CD4-positive, alpha-beta T cell (primary cell): ENCODE data around the gene UGT1A9. TPM values are rescaled to one million over a fixed set of nuclear protein-coding genes. Genes with fewer than 3 reads are reported as not detected.

ENCODE experiments used
- ATAC-seq: fragments of 200-7000 bp; cut with Tn5 transposase; one replicate; pipeline ENCODE4 v1.10.0; 2022; ENCODE audit warnings: mild to moderate bottlenecking; ENCODE audit not compliant: poor library complexity
- CTCF ChIA-PET: fragments of 350-600 bp; sonication (Branson Sonifier 250); formaldehyde crosslinking; loops from one replicate; lab custom pipeline; 2021; ENCODE audit warnings: antibody characterized with exemption, inconsistent platforms; lab: Charles Lee
- POLR2A ChIA-PET: fragments of 350-600 bp; sonication (Branson Sonifier 250); formaldehyde crosslinking; loops from one replicate; lab custom pipeline; 2021; ENCODE audit warnings: antibody characterized with exemption, inconsistent platforms; lab: Charles Lee
- DNase-seq, 14 experiments: peaks; one replicate each; pipeline ENCODE4 v3.0.0-alpha.2; 2013 to 2020; ENCODE audit warnings: mixed read lengths in 2 of 14
- H3K27ac ChIP-seq, 2 donors: one replicate each; pipeline versions ENCODE4 v1.5.1 to v1.7.0; 2013; ENCODE audit warnings: low read length in 2 of 2, low read depth in 1 of 2, mild to moderate bottlenecking in 1 of 2
- H3K27me3 ChIP-seq, 2 experiments: 1 replicate in 1 of 2; 2 replicates in 1 of 2; pipeline versions ENCODE4 v1.6.1 to v1.7.0; 2013; ENCODE audit warnings: low read length in 2 of 2, control low read depth in 1 of 2, mild to moderate bottlenecking in 1 of 2, moderate library complexity in 1 of 2; ENCODE audit not compliant: insufficient read depth in 2 of 2, control insufficient read depth in 1 of 2
- H3K36me3 ChIP-seq: one replicate; pipeline ENCODE4 v1.6.1; 2013; ENCODE audit warnings: low read length, control low read depth; ENCODE audit not compliant: insufficient read depth
- H3K4me1 ChIP-seq: one replicate; pipeline ENCODE4 v1.6.1; 2013; ENCODE audit warnings: low read length, control low read depth; ENCODE audit not compliant: insufficient read depth
- H3K4me3 ChIP-seq: one replicate; pipeline ENCODE4 v1.5.1; 2013; ENCODE audit warnings: mild to moderate bottlenecking, low read length, moderate library complexity
- H3K9me3 ChIP-seq, 2 experiments: 1 replicate in 1 of 2; 2 replicates in 1 of 2; pipeline versions ENCODE4 v1.6.1 to v1.7.0; 2013; ENCODE audit warnings: low read length in 2 of 2, mild to moderate bottlenecking in 2 of 2, control low read depth in 1 of 2, moderate library complexity in 1 of 2; ENCODE audit not compliant: control insufficient read depth in 1 of 2, insufficient read depth in 1 of 2
- H3K27ac Mint-ChIP-seq: one replicate; pipeline ENCODE4 v1.8.0; 2020; ENCODE audit warnings: mixed read lengths
- H3K27me3 Mint-ChIP-seq: one replicate; pipeline ENCODE4 v1.8.0; 2021; ENCODE audit warnings: mixed read lengths
- H3K36me3 Mint-ChIP-seq: one replicate; pipeline ENCODE4 v1.8.0; 2021; ENCODE audit warnings: low read depth, mixed read lengths
- H3K4me1 Mint-ChIP-seq: one replicate; pipeline ENCODE4 v1.8.0; 2021; ENCODE audit warnings: low read depth, mixed read lengths
- H3K4me3 Mint-ChIP-seq: one replicate; pipeline ENCODE4 v1.8.0; 2020; ENCODE audit warnings: mild to moderate bottlenecking, mixed read lengths
- H3K9me3 Mint-ChIP-seq: one replicate; pipeline ENCODE4 v1.8.0; 2020; ENCODE audit warnings: mixed read lengths
- CTCF ChIP-seq: fragments of 200-600 bp; IDR thresholded peaks from one replicate; pipeline ENCODE4 v1.8.0; 2022; ENCODE audit warnings: antibody characterized with exemption, mild to moderate bottlenecking
- intact Hi-C, 2 experiments: fragments of 100-400 bp; cut with DNase I in 1 of 2; cut with micrococcal nuclease in 1 of 2; formaldehyde crosslinking; loops; one replicate each; pipeline versions ENCODE4 v1.15.1 to v1.9.0; 2023 to 2025; cut with DNase I, micrococcal nuclease
- total RNA-seq, 174 experiments: library from RNA in 2 of 174; stranded (reverse) in 2 of 174; gene quantifications; one replicate each; pipeline ENCODE4 v1.2.3 and lab custom pipeline; 2021 to 2026

Gene UGT1A9
- total RNA-seq, 2 experiments from 2014 or later, result not detected

- ATAC-seq (no peak), DNase-seq (no peak)
- Mint-ChIP-seq H3K4me3 (no peak overlapping the region), H3K4me1 (no peaks in the 10 kb centered on the region), H3K27ac (no peak overlapping the region), H3K36me3 (no peaks in the 10 kb centered on the region), H3K27me3 (peaks cover 29% of the 10 kb centered on the region), H3K9me3 (peaks cover 7% of the 10 kb centered on the region)
- Histone ChIP-seq H3K9me3 (peaks cover 0 to 16% of the 10 kb centered on the region in 2 experiments), H3K4me1 (no peaks in the 10 kb centered on the region), H3K4me3 (no peak overlapping the region), H3K27me3 (no peaks in the 10 kb centered on the region), H3K27ac (no peak overlapping the region), H3K36me3 (no peaks in the 10 kb centered on the region)
- POLR2A ChIA-PET, result no interaction called here
- CTCF ChIA-PET, result no interaction called here
- intact Hi-C loops, result no loop called here
- no peak for TF ChIP-seq CTCF
Measured at GRCh38 chr2:233754872-233755611, 83.3 kb downstream of the UGT1A9 start.

GRCh38 chr2:233756429-233757081 is 84.9 kb downstream of the UGT1A9 start:
- TF ChIP-seq CTCF, result no peak
- H3K27ac ChIP-seq, result no peak overlapping the region
- Mint-ChIP-seq H3K36me3 (no peaks in the 10 kb centered on the region), H3K27me3 (peaks cover 23% of the 10 kb centered on the region), H3K9me3 (peaks cover 3% of the 10 kb centered on the region), H3K4me3 (no peak overlapping the region), H3K4me1 (no peaks in the 10 kb centered on the region), H3K27ac (no peak overlapping the region)
- no peaks in the 10 kb centered on the region for H3K4me1 ChIP-seq
- no peaks in the 10 kb centered on the region for H3K27me3 ChIP-seq
- H3K9me3 ChIP-seq, result peaks cover 0 to 7% of the 10 kb centered on the region in 2 experiments
- ChIA-PET POLR2A (no interaction called here), CTCF (no interaction called here)
- intact Hi-C loops, result no loop called here
- H3K36me3 ChIP-seq, result no peaks in the 10 kb centered on the region
- no peak for ATAC-seq
- no peak overlapping the region for H3K4me3 ChIP-seq
- DNase-seq, result no peak

- Mint-ChIP-seq H3K4me1 (no peaks in the 10 kb centered on the region), H3K9me3 (no peaks in the 10 kb centered on the region), H3K27ac (no peak overlapping the region), H3K4me3 (no peak overlapping the region), H3K27me3 (peaks cover 16% of the 10 kb centered on the region), H3K36me3 (no peaks in the 10 kb centered on the region)
- no peaks in the 10 kb centered on the region for H3K36me3 ChIP-seq
- no peak overlapping the region for H3K27ac ChIP-seq
- intact Hi-C loops, result no loop called here
- no peaks in the 10 kb centered on the region for H3K4me1 ChIP-seq
- no peaks in the 10 kb centered on the region for H3K27me3 ChIP-seq
- ChIA-PET CTCF (no interaction called here), POLR2A (no interaction called here)
- no peak for TF ChIP-seq CTCF
- DNase-seq (no peak), ATAC-seq (no peak)
- no peak overlapping the region for H3K4me3 ChIP-seq
- H3K9me3 ChIP-seq, result peaks cover 0 to 7% of the 10 kb centered on the region in 2 experiments
Measured at GRCh38 chr2:233758141-233758540, 86.4 kb downstream of the UGT1A9 start.
